GM12878 (cell line): ENCODE measurements around the gene KRT81. TPM values are rescaled to one million over a fixed set of nuclear protein-coding genes. Genes with fewer than 3 reads are reported as not detected.

Experiments used
- ATAC-seq: fragments of 200-7000 bp; cut with Tn5 transposase; 3 replicates; pipeline ENCODE4 v1.9.1; 2020; ENCODE audit warnings: mild to moderate bottlenecking, moderate library complexity
- BruUV-seq: library from RNA; stranded (reverse); fragments of 400-500 nt; replicated peaks from 2 replicates; lab custom pipeline; 2021; lab: Mats Ljungman, UMichigan
- CTCF ChIA-PET: fragments of 300-600 bp; sonication (Branson Sonifier 250); formaldehyde crosslinking; extraction: SDS; loops from one replicate; lab custom pipeline; 2021; ENCODE audit warnings: inconsistent platforms; lab: Yijun Ruan, JAX
- POLR2A ChIA-PET: fragments of 350-600 bp; formaldehyde crosslinking; extraction: SDS; loops from one replicate; lab custom pipeline; 2021; ENCODE audit warnings: inconsistent platforms; lab: Charles Lee
- RAD21 ChIA-PET: fragments of 300-600 bp; sonication (Branson Sonifier 250); formaldehyde crosslinking; loops from one replicate; lab custom pipeline; 2023; ENCODE audit warnings: antibody characterized with exemption; ENCODE audit not compliant: unreplicated experiment; lab: Charles Lee
- SMC1A ChIA-PET: fragments of 300-600 bp; sonication (Branson Sonifier 250); formaldehyde crosslinking; loops from one replicate; lab custom pipeline; 2023; ENCODE audit not compliant: unreplicated experiment, uncharacterized antibody; lab: Charles Lee
- DNase-seq: peaks from one replicate; pipeline ENCODE4 v3.0.0-alpha.2; 2011; ENCODE audit warnings: low read depth, low spot score
- FAIRE-seq: peaks from 3 replicates; lab custom pipeline; 2011; peaks lifted over from hg19 to GRCh38; lab: Jason Lieb, UNC
- H2AFZ ChIP-seq: 2 replicates; pipeline ENCODE4 v1.6.0; 2011; ENCODE audit warnings: low read depth, low read length, control low read depth; ENCODE audit not compliant: control insufficient read depth
- H3K27ac ChIP-seq: 2 replicates; pipeline ENCODE4 v1.5.1; 2011; ENCODE audit warnings: control low read depth; ENCODE audit not compliant: control insufficient read depth, insufficient read depth
- H3K27me3 ChIP-seq, 2 experiments: replicated peaks in 1 of 2; 2 replicates each; pipeline versions ENCODE4 v1.6.0 to v1.6.1; 2011; ENCODE audit warnings: low read length in 1 of 2; ENCODE audit not compliant: control insufficient read depth in 2 of 2, insufficient read depth in 2 of 2
- H3K36me3 ChIP-seq, 2 experiments: 2 replicates each; pipeline ENCODE4 v1.5.1; 2011; ENCODE audit warnings: low read length in 1 of 2; ENCODE audit not compliant: control insufficient read depth in 2 of 2, insufficient read depth in 2 of 2
- H3K4me1 ChIP-seq: 2 replicates; pipeline ENCODE4 v1.6.1; 2011; ENCODE audit warnings: mild to moderate bottlenecking, low read length, moderate library complexity, mixed read lengths; ENCODE audit not compliant: control insufficient read depth, insufficient read depth
- H3K4me2 ChIP-seq: 2 replicates; pipeline ENCODE4 v1.6.0; 2011; ENCODE audit warnings: control low read depth; ENCODE audit not compliant: control insufficient read depth, insufficient read depth
- H3K4me3 ChIP-seq: fragments of 200-600 bp; sonication (generic); 2 replicates; pipeline ENCODE4 v1.5.1; 2016
- H3K79me2 ChIP-seq: 2 replicates; pipeline ENCODE4 v1.6.0; 2011; ENCODE audit warnings: low read length; ENCODE audit not compliant: control insufficient read depth, insufficient read depth
- H3K9ac ChIP-seq: 2 replicates; pipeline ENCODE4 v1.8.0; 2011; ENCODE audit warnings: low read length, control low read depth, mixed read lengths; ENCODE audit not compliant: control insufficient read depth, insufficient read depth
- H3K9me3 ChIP-seq: replicated peaks from 3 replicates; pipeline ENCODE4 v1.5.1; 2011; ENCODE audit warnings: mild to moderate bottlenecking, low read length; ENCODE audit not compliant: control insufficient read depth, insufficient read depth
- H4K20me1 ChIP-seq: 2 replicates; pipeline ENCODE4 v1.6.0; 2011; ENCODE audit not compliant: control insufficient read depth, insufficient read depth
- RAD21 ChIP-seq: IDR thresholded peaks from 2 replicates; pipeline ENCODE4 v1.6.1; 2011; ENCODE audit warnings: mild to moderate bottlenecking, low read depth, low read length, moderate library complexity; ENCODE audit not compliant: insufficient read depth
- WGBS: methylation state at CpG from one replicate; pipeline ENCODE4 v1.1.6; 2016; ENCODE audit warnings: low lambda C conversion rate; ENCODE audit not compliant: insufficient replicate concordance, insufficient coverage; ENCODE audit errors: missing lambda C conversion rate; 5-methylcytosine and 5-hydroxymethylcytosine counted together
- in situ Hi-C: fragments of 300-500 bp; cut with MboI; formaldehyde crosslinking; loops from 9 replicates; pipeline ENCODE4 v1.14.3; 2018; ENCODE audit warnings: mixed read lengths
- intact Hi-C: fragments of 100-400 bp; cut with micrococcal nuclease; formaldehyde crosslinking; loops from one replicate; pipeline ENCODE4 v1.14.2; 2022; ENCODE audit not compliant: unreplicated experiment
- polyA plus RNA-seq, 11 experiments: library from polyadenylated mRNA; depleted of rRNA in 4 of 11; unstranded in 6 of 11; stranded (reverse) in 5 of 11; fragments of >200 nt; fragmentation: Nextera tagmentation in 4 of 11; fragmentation: Illumina TruSeq in 1 of 11; extraction: Ambion mirVana in 4 of 11; extraction: Trizol in 1 of 11; gene quantifications; 1 replicate in 1 of 11; 2 replicates in 10 of 11; pipeline versions ENCODE4 v1.2.1 to v1.2.3, GENCODE V29; 2011 to 2016; ENCODE audit warnings: inconsistent platforms in 2 of 11, missing spikeins in 2 of 11, low read depth in 1 of 11
- total RNA-seq, 4 experiments: library from RNA; depleted of rRNA in 3 of 4; stranded (reverse); fragments of >200 nt in 3 of 4; fragmentation: Illumina TruSeq in 1 of 4; extraction: Trizol in 1 of 4; gene quantifications; 2 replicates each; pipeline versions ENCODE4 v1.2.1 to v1.2.3, GENCODE V29; 2013 to 2021
- TF ChIP-seq, protein P1 (sequence below): IDR thresholded peaks from 2 replicates; pipeline ENCODE4 v1.6.1; 2012; ENCODE audit warnings: improper control_type of control experiment, low read depth, low read length; ENCODE audit not compliant: insufficient replicate concordance
- TF ChIP-seq, protein P2 (sequence below): fragments of 450-650 bp; IDR thresholded peaks from 2 replicates; pipeline ENCODE4 v1.6.1; 2018; ENCODE audit warnings: mild to moderate bottlenecking, low read depth, moderate library complexity; ENCODE audit not compliant: partially characterized antibody

The KRT81 gene
- total and polyA plus RNA-seq, 10 of the 15 experiments (the other 5 are each of a cell fraction or from before 2014, with no cell fraction given) = 0.05 to 0.15 TPM; not detected in 8

DNA sequence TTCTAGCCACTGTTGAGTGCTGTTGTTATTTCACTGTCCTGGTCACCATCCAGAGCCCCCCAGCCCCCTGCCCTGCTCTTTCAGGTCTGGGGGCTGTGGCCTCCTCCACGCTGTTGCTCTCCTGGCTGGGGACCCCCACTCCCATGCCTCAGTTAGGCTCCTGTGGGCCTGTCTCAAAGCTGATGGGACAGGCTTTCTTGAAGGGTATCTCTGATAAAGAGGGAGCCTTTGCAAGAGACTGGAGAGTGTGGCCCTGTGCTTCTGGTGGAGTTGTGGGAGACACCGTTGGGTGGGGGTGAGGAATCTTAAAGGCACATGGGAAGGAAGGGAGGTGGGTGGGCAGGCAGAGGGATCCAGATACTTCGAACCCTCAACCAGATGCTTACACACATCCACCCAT, 29.0 kb downstream of the KRT81 start (continued):
- TF ChIP-seq, protein P1, sequence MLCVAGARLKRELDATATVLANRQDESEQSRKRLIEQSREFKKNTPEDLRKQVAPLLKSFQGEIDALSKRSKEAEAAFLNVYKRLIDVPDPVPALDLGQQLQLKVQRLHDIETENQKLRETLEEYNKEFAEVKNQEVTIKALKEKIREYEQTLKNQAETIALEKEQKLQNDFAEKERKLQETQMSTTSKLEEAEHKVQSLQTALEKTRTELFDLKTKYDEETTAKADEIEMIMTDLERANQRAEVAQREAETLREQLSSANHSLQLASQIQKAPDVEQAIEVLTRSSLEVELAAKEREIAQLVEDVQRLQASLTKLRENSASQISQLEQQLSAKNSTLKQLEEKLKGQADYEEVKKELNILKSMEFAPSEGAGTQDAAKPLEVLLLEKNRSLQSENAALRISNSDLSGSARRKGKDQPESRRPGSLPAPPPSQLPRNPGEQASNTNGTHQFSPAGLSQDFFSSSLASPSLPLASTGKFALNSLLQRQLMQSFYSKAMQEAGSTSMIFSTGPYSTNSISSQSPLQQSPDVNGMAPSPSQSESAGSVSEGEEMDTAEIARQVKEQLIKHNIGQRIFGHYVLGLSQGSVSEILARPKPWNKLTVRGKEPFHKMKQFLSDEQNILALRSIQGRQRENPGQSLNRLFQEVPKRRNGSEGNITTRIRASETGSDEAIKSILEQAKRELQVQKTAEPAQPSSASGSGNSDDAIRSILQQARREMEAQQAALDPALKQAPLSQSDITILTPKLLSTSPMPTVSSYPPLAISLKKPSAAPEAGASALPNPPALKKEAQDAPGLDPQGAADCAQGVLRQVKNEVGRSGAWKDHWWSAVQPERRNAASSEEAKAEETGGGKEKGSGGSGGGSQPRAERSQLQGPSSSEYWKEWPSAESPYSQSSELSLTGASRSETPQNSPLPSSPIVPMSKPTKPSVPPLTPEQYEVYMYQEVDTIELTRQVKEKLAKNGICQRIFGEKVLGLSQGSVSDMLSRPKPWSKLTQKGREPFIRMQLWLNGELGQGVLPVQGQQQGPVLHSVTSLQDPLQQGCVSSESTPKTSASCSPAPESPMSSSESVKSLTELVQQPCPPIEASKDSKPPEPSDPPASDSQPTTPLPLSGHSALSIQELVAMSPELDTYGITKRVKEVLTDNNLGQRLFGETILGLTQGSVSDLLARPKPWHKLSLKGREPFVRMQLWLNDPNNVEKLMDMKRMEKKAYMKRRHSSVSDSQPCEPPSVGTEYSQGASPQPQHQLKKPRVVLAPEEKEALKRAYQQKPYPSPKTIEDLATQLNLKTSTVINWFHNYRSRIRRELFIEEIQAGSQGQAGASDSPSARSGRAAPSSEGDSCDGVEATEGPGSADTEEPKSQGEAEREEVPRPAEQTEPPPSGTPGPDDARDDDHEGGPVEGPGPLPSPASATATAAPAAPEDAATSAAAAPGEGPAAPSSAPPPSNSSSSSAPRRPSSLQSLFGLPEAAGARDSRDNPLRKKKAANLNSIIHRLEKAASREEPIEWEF = no peak

DNA sequence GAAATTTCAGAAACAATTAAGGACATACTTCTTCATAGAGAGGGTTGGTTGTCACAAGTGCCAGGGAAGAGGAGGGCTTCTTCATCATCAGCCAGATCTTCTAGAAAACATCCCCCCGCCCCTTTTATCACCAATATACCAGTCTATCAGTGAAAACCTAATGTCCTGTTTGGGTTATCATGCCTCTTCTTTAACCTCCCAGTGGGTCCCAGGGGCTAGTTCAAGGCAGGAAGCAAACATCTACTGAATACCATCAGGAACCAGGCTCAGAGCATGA, 30.2 kb downstream of the KRT81 start:
- no peak overlapping the region for H3K9ac ChIP-seq

More for the DNA sequence above, 30.2 kb downstream of the KRT81 start:
- SMC1A ChIA-PET = no interaction called here
- Histone ChIP-seq H3K36me3 (no peaks in the 10 kb centered on the region), H3K4me1 (no peaks in the 10 kb centered on the region), H3K9me3 (no peaks in the 10 kb centered on the region; the same call in 2 of the 3 replicates), H3K79me2 (no peaks in the 10 kb centered on the region), H3K27ac (no peak overlapping the region), H4K20me1 (no peaks in the 10 kb centered on the region), H3K4me2 (no peak overlapping the region), H3K4me3 (no peak overlapping the region), H2AFZ (no peak overlapping the region), H3K27me3 (peaks cover 1 to 6% of the 10 kb centered on the region in 2 experiments; a peak in 2 of 4 replicates)
- intact Hi-C loops (no loop called here), in situ Hi-C loops (no loop called here)
- DNase-seq (no peak), FAIRE-seq (no peak), ATAC-seq (no peak)
- CTCF ChIA-PET = no interaction called here
- POLR2A ChIA-PET = no interaction called here
- WGBS = 0% methylated on average over 1 of the region's 1 CpG
- no TSS peak for BruUV-seq
- RAD21 ChIA-PET = no interaction called here
- TF ChIP-seq, protein P2, sequence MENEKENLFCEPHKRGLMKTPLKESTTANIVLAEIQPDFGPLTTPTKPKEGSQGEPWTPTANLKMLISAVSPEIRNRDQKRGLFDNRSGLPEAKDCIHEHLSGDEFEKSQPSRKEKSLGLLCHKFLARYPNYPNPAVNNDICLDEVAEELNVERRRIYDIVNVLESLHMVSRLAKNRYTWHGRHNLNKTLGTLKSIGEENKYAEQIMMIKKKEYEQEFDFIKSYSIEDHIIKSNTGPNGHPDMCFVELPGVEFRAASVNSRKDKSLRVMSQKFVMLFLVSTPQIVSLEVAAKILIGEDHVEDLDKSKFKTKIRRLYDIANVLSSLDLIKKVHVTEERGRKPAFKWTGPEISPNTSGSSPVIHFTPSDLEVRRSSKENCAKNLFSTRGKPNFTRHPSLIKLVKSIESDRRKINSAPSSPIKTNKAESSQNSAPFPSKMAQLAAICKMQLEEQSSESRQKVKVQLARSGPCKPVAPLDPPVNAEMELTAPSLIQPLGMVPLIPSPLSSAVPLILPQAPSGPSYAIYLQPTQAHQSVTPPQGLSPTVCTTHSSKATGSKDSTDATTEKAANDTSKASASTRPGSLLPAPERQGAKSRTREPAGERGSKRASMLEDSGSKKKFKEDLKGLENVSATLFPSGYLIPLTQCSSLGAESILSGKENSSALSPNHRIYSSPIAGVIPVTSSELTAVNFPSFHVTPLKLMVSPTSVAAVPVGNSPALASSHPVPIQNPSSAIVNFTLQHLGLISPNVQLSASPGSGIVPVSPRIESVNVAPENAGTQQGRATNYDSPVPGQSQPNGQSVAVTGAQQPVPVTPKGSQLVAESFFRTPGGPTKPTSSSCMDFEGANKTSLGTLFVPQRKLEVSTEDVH = no peak
- no peak for TF ChIP-seq RAD21
